GM19395 (cell line): ENCODE measurements around the gene PRKN.

Experiments used
- ATAC-seq: cut with Tn5 transposase; IDR thresholded peaks from one replicate; pipeline ENCODE4 v1.9.1; 2021; ENCODE audit warnings: mild to moderate bottlenecking, moderate library complexity; ENCODE audit not compliant: unreplicated experiment

The PRKN gene

DNA sequence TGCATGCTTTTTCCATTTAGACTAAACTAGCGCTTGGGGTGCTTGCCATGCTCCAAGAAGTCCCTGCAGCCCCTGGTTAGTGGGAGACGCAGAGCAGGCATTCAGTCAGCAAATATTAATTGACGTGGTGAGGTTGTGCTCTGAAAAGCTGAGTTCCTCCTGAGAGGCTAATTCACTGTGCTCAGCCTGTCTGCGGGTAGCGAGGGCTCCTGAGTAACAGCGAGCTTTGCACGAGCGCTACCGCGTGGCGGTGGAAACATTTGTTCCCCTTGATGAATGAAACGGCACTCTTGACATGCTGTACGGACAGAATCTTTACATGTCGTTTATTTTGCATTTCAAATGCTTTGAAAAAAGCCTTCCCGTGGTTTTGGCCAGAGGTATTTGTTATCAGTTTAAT, 1283.1 kb downstream of the PRKN start:
- ATAC-seq = no peak

DNA sequence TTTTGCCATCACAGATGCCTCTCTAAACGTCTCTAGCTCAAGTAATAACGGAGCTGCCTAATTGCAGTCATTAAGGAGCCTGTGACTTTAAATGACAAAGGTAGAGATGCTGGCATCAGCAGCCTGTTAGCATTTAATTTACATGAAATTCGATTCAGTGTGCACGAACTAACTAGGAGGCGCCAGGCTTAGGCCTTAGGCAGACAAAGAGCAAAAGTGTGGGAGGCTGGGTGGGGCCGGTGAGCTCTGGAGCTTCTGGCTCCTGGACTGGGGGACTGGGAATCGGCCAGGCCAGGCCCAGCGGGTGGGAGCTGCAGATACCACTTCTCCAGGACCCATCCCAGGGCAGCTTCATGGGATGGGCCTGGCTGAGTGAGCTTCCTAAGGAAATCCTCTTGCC, 1283.7 kb downstream of the PRKN start:
- ATAC-seq = no peak

DNA sequence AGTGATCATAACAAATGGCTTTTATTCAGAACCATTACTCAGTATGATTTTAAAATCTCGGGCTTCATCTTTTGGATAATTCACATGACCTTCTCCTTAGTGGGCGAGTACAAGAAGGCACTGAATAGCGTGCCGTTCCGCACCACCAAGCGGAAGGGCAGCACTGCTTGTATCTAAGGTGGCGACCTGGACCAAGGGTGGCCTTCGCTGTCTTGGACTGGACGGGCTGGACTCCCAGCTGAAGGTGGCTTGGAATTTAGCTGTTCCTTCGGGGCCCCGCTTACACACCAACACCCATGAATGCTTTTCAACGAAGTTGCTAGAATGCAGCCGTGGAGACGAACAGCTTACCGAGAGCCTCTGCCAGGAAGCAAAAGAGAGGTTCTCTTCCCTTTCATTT, 1285.1 kb downstream of the PRKN start:
- no peak for ATAC-seq

GRCh38 chr6:161440299-161440698, 1287.3 kb downstream of the PRKN start:
- ATAC-seq = no peak

GRCh38 chr6:161439093-161439492, 1288.5 kb downstream of the PRKN start:
- no peak for ATAC-seq

DNA sequence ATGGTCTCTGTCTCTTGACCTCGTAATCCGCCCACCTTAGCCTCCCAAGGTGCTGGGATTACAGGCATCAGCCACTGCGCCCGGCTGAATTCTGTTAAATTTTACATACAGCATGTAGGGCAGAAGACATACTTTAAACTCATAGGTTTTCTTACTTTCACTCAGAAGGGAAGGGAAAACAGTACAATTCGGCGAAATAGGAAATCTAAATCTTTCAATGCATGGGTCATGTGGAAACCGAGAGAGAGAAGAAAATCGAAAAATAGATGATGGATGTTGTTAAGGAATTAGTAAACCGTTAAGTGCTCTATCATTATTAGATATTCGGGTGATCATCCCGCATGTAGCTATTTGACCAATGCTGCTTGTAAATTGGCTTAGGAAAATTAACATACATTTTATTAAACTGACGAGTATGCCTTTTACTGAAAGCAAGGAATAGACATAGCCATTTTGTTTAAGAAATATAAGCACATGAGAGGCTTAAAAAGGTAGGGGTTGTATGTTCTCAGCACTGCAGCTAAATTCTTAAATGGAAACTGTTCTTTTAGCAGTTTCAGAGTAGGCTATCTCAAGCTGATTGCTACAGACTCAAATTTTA, 1289.0 kb downstream of the PRKN start:
- no peak for ATAC-seq

GRCh38 chr6:161437851-161438250, 1289.7 kb downstream of the PRKN start:
- no peak for ATAC-seq

- no peak for ATAC-seq
Measured at GRCh38 chr6:161436106-161436876, 1291.3 kb downstream of the PRKN start.

- no peak for ATAC-seq
Measured at GRCh38 chr6:161435748-161436070, 1291.9 kb downstream of the PRKN start.

GRCh38 chr6:161434921-161435747, 1292.4 kb downstream of the PRKN start:
- no peak for ATAC-seq

- no peak for ATAC-seq
Measured at GRCh38 chr6:161434350-161434749, 1293.2 kb downstream of the PRKN start.

- ATAC-seq = no peak
Measured at GRCh38 chr6:161432546-161432945, 1295.0 kb downstream of the PRKN start.

GRCh38 chr6:161429921-161430490, 1297.6 kb downstream of the PRKN start:
- no peak for ATAC-seq

DNA sequence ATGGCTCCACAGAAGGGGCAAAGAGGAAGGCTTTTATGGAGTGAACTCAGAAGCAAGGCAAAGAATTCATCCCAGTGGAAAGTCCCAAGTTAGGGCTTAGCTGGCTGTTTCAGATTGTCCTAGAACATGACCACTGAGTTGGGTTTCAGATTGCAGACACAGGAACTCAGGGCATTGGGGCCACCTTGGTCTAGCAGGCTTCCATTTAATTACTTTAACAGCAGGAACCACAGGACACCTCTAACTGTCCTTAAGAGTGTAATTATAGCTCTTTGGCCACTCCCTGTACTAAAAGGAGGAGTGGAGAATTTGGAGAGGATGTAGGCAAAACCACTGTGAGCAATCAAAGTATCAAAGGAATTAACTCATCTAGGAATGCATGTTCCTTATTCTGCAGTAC, 1303.1 kb downstream of the PRKN start:
- ATAC-seq = no peak

GRCh38 chr6:161422710-161423680, 1304.6 kb downstream of the PRKN start:
- no peak for ATAC-seq

DNA sequence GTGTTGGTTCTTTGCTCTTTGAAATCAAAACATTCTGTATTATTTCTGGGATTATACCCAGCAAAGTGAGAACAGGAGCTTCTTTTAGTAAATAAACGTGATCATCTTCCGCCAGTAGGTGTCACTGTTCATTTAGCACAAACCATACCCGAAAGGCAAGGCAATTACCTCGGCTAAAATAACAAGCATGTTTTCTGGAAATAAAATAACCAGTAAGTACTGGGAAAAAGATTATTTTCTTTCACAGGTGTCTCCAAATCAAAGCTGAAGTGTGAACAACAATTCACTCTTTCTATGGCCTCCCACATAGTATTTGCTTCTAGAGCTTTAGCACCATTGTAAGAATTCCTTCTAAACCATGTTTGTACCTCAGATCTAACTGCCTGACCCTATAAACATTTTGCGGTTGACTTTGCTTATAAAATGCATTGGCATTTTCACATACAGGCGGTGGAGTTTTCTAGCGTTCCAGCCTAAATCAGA, 1309.1 kb downstream of the PRKN start:
- peak; percentile 91 for ATAC-seq

- peak; percentile 23 for ATAC-seq
Measured at GRCh38 chr6:161417717-161418462, 1309.7 kb downstream of the PRKN start.

DNA sequence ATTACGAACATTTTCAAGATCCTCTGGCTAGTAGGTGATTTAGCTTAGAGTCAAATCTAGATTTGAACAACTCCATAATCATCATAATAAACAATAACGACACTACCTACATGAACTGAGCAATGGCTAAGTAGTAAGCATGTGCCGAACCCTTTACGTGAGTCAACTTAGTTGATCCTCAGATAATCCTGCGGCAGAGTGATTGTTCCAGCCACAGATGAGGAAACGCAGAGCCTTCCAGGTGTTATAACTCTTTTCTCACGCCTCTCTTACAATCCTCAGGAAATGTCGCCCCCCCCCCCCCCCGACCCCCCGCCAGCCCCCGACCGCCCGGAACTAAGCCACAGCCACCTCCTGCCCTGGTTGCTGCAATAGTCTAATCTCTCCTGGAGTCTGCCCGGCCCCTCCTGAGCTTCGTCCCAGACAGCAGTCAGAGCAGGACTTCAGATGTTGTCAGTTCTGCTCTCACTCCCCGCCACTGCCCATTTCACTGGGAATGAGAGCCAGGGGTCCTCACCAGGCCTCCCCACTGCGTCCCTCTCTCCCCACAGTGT, 1312.2 kb downstream of the PRKN start:
- no peak for ATAC-seq

- no peak for ATAC-seq
Measured at GRCh38 chr6:161414707-161415106, 1312.9 kb downstream of the PRKN start.
